ENCODE results near the gene FHL1.

DNA sequence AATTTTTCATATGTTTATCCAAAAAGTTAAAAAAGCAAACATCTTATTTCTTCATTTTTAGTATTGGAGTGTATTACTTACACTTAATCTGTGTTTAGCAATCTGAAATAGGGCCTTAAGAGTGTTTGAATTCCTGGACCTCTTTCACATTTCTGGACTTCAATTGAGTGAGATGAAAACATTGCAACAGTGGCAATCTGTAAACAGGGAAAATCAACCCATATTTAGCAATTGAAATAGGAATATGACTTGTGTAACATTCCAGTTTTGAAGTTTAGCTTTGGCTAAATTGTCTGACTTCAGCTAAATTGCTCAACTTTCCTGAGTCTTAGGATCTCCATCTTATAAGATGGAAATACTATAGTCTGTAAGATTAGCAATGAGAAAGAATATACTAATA is 34.6 kb upstream of the FHL1 start:
- no peak for TF ChIP-seq POLR2AphosphoS5 (IDR thresholded peaks at IDR 0.05; ENCODE audit: borderline replicate concordance, low read depth, low read length)
- no peak for TF ChIP-seq EZH2 (IDR thresholded peaks at IDR 0.05)
